KMS-11 (cell line): ENCODE measurements around the gene APOO.

Experiments used
- H2AFZ ChIP-seq: fragments of 200-600 bp; sonication (generic); 2 replicates; pipeline ENCODE4 v1.6.1; 2016; ENCODE audit warnings: antibody characterized with exemption, mixed run types, low read depth
- H3K27ac ChIP-seq: fragments of 200-600 bp; sonication (generic); 2 replicates; pipeline ENCODE4 v1.6.1; 2016; ENCODE audit warnings: mild to moderate bottlenecking, mixed run types
- H3K27me3 ChIP-seq: fragments of 200-600 bp; sonication (generic); 2 replicates; pipeline ENCODE4 v1.6.1; 2017; ENCODE audit warnings: mild to moderate bottlenecking, low read depth, mixed run types, moderate library complexity; ENCODE audit not compliant: insufficient read depth
- H3K36me3 ChIP-seq: fragments of 200-600 bp; sonication (generic); 2 replicates; pipeline ENCODE4 v1.6.1; 2017; ENCODE audit warnings: mild to moderate bottlenecking, mixed run types; ENCODE audit not compliant: insufficient read depth
- H3K4me1 ChIP-seq: fragments of 200-600 bp; sonication (generic); 2 replicates; pipeline ENCODE4 v1.6.1; 2016; ENCODE audit warnings: mild to moderate bottlenecking, low read depth, mixed run types; ENCODE audit not compliant: poor library complexity, severe bottlenecking
- H3K4me2 ChIP-seq: fragments of 200-600 bp; sonication (generic); 2 replicates; pipeline ENCODE4 v1.7.0; 2016; ENCODE audit warnings: mild to moderate bottlenecking, mixed run types
- H3K4me3 ChIP-seq: fragments of 200-600 bp; sonication (generic); IDR thresholded peaks from 2 replicates; pipeline ENCODE4 v1.6.1; 2017; ENCODE audit warnings: low read depth, low read length, mixed read lengths; ENCODE audit not compliant: insufficient read depth
- H3K79me2 ChIP-seq: fragments of 200-600 bp; sonication (generic); 2 replicates; pipeline ENCODE4 v1.6.1; 2016; ENCODE audit warnings: low read depth, mixed run types; ENCODE audit not compliant: insufficient read depth
- H3K9ac ChIP-seq: fragments of 200-600 bp; sonication (generic); 2 replicates; pipeline ENCODE4 v1.6.1; 2016; ENCODE audit warnings: mild to moderate bottlenecking, mixed run types
- H4K20me1 ChIP-seq: fragments of 200-600 bp; sonication (generic); 2 replicates; pipeline ENCODE4 v1.6.1; 2016; ENCODE audit warnings: mild to moderate bottlenecking, mixed run types; ENCODE audit not compliant: insufficient read depth
- TF ChIP-seq, protein P1 (sequence below): fragments of 200-600 bp; sonication (generic); conservative IDR thresholded peaks from 2 replicates; pipeline ENCODE4 v1.6.1; 2017; ENCODE audit warnings: low read depth, mild to moderate bottlenecking, antibody characterized with exemption, low read length, moderate library complexity, mixed read lengths

APOO gene

DNA sequence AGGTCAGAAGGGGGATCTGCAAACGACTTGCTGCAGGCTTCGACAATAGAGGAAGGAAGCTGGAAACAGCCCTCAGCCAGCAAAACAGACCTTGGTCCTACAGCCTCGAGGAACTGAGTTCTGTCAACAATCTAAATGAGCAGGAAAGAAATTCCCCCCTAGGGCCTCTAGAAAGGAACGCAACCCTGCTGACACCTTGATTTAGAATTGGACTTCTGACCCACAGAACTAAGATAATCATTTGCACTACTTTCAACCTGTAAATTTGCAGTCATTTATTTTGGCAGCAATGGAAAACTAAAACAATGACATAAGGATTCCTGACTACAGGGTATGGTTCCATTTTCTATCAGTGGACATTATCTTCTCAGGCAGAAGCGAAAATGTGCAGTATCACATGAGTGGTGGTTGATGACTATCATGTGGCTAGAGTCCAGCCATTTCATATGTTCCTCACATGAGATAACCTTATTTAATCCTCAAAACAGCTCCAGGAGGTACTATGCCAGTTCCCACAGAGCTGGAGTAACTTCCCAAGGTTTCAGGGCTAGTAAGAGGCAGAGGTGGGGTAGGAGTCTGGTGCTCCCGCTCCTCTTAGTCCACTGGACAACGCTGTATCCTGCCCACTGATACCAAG, 63.1 kb downstream of the APOO start:
- Histone ChIP-seq H3K36me3 (no peaks in the 10 kb centered on the region), H3K27ac (no peak overlapping the region), H3K4me3 (no peak overlapping the region), H3K4me2 (no peak overlapping the region), H3K27me3 (no peaks in the 10 kb centered on the region), H2AFZ (no peak overlapping the region), H3K4me1 (no peaks in the 10 kb centered on the region), H3K79me2 (no peaks in the 10 kb centered on the region), H4K20me1 (no peaks in the 10 kb centered on the region), H3K9ac (no peak overlapping the region)
- TF ChIP-seq, protein P1, sequence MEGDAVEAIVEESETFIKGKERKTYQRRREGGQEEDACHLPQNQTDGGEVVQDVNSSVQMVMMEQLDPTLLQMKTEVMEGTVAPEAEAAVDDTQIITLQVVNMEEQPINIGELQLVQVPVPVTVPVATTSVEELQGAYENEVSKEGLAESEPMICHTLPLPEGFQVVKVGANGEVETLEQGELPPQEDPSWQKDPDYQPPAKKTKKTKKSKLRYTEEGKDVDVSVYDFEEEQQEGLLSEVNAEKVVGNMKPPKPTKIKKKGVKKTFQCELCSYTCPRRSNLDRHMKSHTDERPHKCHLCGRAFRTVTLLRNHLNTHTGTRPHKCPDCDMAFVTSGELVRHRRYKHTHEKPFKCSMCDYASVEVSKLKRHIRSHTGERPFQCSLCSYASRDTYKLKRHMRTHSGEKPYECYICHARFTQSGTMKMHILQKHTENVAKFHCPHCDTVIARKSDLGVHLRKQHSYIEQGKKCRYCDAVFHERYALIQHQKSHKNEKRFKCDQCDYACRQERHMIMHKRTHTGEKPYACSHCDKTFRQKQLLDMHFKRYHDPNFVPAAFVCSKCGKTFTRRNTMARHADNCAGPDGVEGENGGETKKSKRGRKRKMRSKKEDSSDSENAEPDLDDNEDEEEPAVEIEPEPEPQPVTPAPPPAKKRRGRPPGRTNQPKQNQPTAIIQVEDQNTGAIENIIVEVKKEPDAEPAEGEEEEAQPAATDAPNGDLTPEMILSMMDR, result no peak

DNA sequence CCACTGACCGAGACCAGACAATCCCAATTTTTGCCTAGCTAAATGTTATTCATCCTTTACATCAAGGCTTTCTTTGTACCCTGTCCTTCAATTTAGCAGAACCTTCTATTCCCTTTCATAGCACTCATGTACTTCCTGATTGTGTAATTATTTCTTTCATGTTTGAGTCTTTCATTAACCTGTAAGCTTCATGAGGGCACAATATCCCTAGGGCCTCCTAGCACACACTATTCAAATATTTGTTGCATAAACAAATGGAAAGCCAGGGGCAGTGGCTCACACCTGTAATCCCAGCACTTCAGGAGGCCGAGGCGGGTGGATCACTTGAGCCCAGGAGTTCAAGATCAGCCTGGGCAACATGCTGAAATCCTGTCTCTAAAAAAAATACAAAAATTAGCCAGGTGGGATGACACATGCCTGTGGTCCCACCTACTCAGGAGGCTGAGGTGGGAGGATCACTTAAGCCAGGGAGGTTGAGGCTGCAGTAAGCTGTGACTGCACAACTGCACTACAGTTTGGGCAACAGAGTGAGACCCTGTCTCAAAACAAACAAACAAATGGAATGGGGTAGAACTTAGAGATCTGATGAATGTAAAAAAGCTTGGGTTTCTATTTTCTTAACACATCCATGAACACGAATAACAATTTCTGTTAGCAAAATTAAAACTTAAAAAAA, 65.8 kb downstream of the APOO start:
- no peaks in the 10 kb centered on the region for H3K4me1 ChIP-seq
- no peak overlapping the region for H2AFZ ChIP-seq
- H3K36me3 ChIP-seq, result no peaks in the 10 kb centered on the region
- no peaks in the 10 kb centered on the region for H3K79me2 ChIP-seq
- H4K20me1 ChIP-seq, result no peaks in the 10 kb centered on the region
- no peak overlapping the region for H3K9ac ChIP-seq
- no peaks in the 10 kb centered on the region for H3K27me3 ChIP-seq
- H3K27ac ChIP-seq, result no peak overlapping the region
- TF ChIP-seq, protein P1, result no peak
- H3K4me3 ChIP-seq, result no peak overlapping the region
- H3K4me2 ChIP-seq, result no peak overlapping the region

DNA sequence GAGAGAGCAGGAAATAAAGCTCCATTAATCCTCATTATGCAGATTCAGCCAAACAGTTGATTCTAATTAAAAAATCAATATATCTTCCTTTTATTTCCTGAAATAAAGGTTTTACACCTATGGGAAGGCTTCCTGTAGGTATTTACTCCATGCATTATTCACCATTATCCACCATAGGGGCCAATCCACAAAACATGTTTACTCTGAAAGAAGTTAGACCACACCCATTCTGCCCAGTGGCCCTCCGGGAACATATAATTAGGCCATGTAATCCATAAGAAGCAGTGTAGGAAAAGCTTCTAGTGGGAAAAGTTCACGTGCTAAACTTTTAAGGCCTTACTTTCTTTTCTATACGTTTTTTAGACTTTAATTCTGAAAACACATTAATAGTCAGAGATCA, 67.1 kb downstream of the APOO start:
- H3K79me2 ChIP-seq, result no peaks in the 10 kb centered on the region
- no peak overlapping the region for H3K9ac ChIP-seq
- no peaks in the 10 kb centered on the region for H4K20me1 ChIP-seq
- no peak overlapping the region for H3K4me3 ChIP-seq
- H3K36me3 ChIP-seq, result no peaks in the 10 kb centered on the region
- no peak overlapping the region for H2AFZ ChIP-seq
- H3K27me3 ChIP-seq, result no peaks in the 10 kb centered on the region
- TF ChIP-seq, protein P1, result no peak
- H3K4me1 ChIP-seq, result no peaks in the 10 kb centered on the region
- no peak overlapping the region for H3K4me2 ChIP-seq
- H3K27ac ChIP-seq, result no peak overlapping the region

DNA sequence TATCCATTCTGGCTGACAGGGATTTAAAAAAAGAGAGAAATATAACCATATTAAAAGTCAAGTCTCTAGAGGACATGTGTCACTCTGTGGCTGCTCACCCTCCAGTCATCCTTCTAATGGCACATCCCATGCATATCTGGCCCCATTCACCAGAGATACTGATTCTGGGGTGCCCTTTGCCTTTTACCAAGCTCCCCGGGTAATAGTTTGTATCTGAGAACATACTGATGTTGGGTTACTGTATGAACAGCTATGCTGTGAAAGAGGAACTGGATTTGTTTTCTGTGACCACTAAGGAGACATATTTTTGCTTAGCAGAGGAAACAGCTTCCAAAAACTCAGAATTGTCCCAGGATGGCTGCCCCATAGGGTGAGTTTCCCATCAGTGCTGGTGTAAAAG, 68.8 kb downstream of the APOO start:
- Histone ChIP-seq H3K4me3 (no peak overlapping the region), H3K79me2 (no peaks in the 10 kb centered on the region), H3K27me3 (no peaks in the 10 kb centered on the region), H3K4me2 (no peak overlapping the region), H3K36me3 (no peaks in the 10 kb centered on the region), H2AFZ (no peak overlapping the region), H3K27ac (no peak overlapping the region), H3K4me1 (no peaks in the 10 kb centered on the region), H4K20me1 (no peaks in the 10 kb centered on the region), H3K9ac (no peak overlapping the region)
- TF ChIP-seq, protein P1, result no peak
